Stimulated activated naive CD8-positive, alpha-beta T cell treated with anti-CD3 and anti-CD28 coated beads, Interleukin-15, Interleukin-2, amounts not matched to agents 100 U/mL and 50 U/mL, for 24 hours (primary cell): Measurements from ENCODE around the gene FBLN2.

Source experiments
- ATAC-seq: fragments of 150-1000 bp; cut with Tn5 transposase; one replicate; pipeline ENCODE4 v1.10.0; 2021
- DNase-seq: peaks from one replicate; pipeline ENCODE4 v3.0.0; 2021

FBLN2 gene

GRCh38 chr3:13665582-13666226 lies 116.8 kb downstream of the FBLN2 start:
- no peak for DNase-seq
- no peak for ATAC-seq

- ATAC-seq (no peak), DNase-seq (no peak)
Measured at GRCh38 chr3:13666227-13666619, 117.3 kb downstream of the FBLN2 start.

- ATAC-seq = no peak
- DNase-seq = no peak
Measured at GRCh38 chr3:13666781-13667709, 118.1 kb downstream of the FBLN2 start.

GRCh38 chr3:13668136-13668535 lies 119.2 kb downstream of the FBLN2 start:
- DNase-seq = no peak
- ATAC-seq = no peak

GRCh38 chr3:13669457-13669856 lies 120.5 kb downstream of the FBLN2 start:
- DNase-seq (no peak), ATAC-seq (no peak)

GRCh38 chr3:13670292-13670691 lies 121.4 kb downstream of the FBLN2 start:
- peak; percentile 39 for ATAC-seq
- no peak for DNase-seq

GRCh38 chr3:13671482-13672233 lies 122.7 kb downstream of the FBLN2 start:
- DNase-seq = no peak
- no peak for ATAC-seq

GRCh38 chr3:13673207-13673606 lies 124.3 kb downstream of the FBLN2 start:
- ATAC-seq (no peak), DNase-seq (no peak)

GRCh38 chr3:13674538-13675185 lies 125.7 kb downstream of the FBLN2 start:
- DNase-seq = no peak
- no peak for ATAC-seq

- DNase-seq (no peak), ATAC-seq (no peak)
Measured at GRCh38 chr3:13676356-13677017, 127.6 kb downstream of the FBLN2 start.

GRCh38 chr3:13677272-13677671 lies 128.3 kb downstream of the FBLN2 start:
- ATAC-seq (no peak), DNase-seq (no peak)

GRCh38 chr3:13681931-13682330 lies 133.0 kb downstream of the FBLN2 start:
- DNase-seq (no peak), ATAC-seq (no peak)

- DNase-seq (no peak), ATAC-seq (no peak)
Measured at GRCh38 chr3:13682331-13683013, 133.5 kb downstream of the FBLN2 start.

- ATAC-seq = no peak
- DNase-seq = no peak
Measured at GRCh38 chr3:13683288-13683687, 134.4 kb downstream of the FBLN2 start.

GRCh38 chr3:13683772-13684171 lies 134.8 kb downstream of the FBLN2 start:
- ATAC-seq = no peak

GRCh38 chr3:13684350-13684749 lies 135.4 kb downstream of the FBLN2 start:
- ATAC-seq (no peak), DNase-seq (no peak)

More at GRCh38 chr3:13683772-13684171, 134.8 kb downstream of the FBLN2 start:
- no peak for DNase-seq

- no peak for ATAC-seq
Measured at GRCh38 chr3:13684854-13685253, 135.9 kb downstream of the FBLN2 start.

GRCh38 chr3:13685721-13686120 lies 136.8 kb downstream of the FBLN2 start:
- ATAC-seq = no peak
- no peak for DNase-seq

More at GRCh38 chr3:13684854-13685253, 135.9 kb downstream of the FBLN2 start:
- no peak for DNase-seq

GRCh38 chr3:13686367-13687160 lies 137.6 kb downstream of the FBLN2 start:
- no peak for ATAC-seq
- DNase-seq = no peak

GRCh38 chr3:13687517-13687943 lies 138.6 kb downstream of the FBLN2 start:
- no peak for DNase-seq
- no peak for ATAC-seq
